Nephron progenitor cell (in vitro differentiated cells): ENCODE data around the gene ACOT7.
"Not testable (repeated sequence)": the region's sequence is repeated elsewhere in the genome, so short reads cannot be mapped to it uniquely, and the experiment has no call there.

Experiments
- DNase-seq: peaks from one replicate; pipeline ENCODE4 v3.0.0; 2021
- H3K27ac Mint-ChIP-seq: 2 replicates; pipeline ENCODE4 v1.8.0; 2021; ENCODE audit warnings: mild to moderate bottlenecking, moderate library complexity, mixed read lengths
- H3K27me3 Mint-ChIP-seq: 2 replicates; pipeline ENCODE4 v1.8.0; 2021; ENCODE audit warnings: mild to moderate bottlenecking, low read depth, mixed read lengths; ENCODE audit not compliant: poor library complexity
- H3K36me3 Mint-ChIP-seq: 2 replicates; pipeline ENCODE4 v1.8.0; 2021; ENCODE audit warnings: low read depth, mixed read lengths
- H3K4me1 Mint-ChIP-seq: 2 replicates; pipeline ENCODE4 v1.8.0; 2021; ENCODE audit warnings: mixed read lengths
- H3K4me3 Mint-ChIP-seq: 2 replicates; pipeline ENCODE4 v1.8.0; 2021; ENCODE audit warnings: mild to moderate bottlenecking, moderate library complexity, mixed read lengths
- H3K9me3 Mint-ChIP-seq: 2 replicates; pipeline ENCODE4 v1.8.0; 2021; ENCODE audit warnings: mild to moderate bottlenecking, moderate library complexity, mixed read lengths
- TF ChIP-seq, protein P1 (sequence below): fragments of 200-600 bp; sonication (generic); IDR thresholded peaks from 2 replicates; pipeline ENCODE4 v1.5.0; 2021; ENCODE audit warnings: antibody characterized with exemption

ACOT7 gene

DNA sequence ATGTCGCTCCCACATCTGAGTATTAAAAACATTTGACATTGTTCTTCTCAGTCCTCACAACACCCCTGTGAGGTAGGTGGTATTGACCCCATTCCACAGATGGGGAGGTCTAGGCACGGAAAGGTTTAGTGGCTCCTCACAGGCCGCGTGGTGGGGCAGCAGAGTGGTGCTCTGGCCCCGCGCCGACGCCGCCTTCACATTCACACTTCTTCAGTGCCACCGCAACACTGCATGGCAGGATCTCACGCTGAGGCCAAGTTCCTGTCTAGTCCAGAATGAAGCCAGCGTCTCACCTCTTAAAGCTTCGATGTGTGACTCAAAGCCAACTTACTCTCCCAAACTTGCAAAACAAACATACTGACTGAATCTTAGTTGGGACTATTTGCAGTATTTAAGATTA, 169.9 kb downstream of the ACOT7 start:
- TF ChIP-seq, protein P1, sequence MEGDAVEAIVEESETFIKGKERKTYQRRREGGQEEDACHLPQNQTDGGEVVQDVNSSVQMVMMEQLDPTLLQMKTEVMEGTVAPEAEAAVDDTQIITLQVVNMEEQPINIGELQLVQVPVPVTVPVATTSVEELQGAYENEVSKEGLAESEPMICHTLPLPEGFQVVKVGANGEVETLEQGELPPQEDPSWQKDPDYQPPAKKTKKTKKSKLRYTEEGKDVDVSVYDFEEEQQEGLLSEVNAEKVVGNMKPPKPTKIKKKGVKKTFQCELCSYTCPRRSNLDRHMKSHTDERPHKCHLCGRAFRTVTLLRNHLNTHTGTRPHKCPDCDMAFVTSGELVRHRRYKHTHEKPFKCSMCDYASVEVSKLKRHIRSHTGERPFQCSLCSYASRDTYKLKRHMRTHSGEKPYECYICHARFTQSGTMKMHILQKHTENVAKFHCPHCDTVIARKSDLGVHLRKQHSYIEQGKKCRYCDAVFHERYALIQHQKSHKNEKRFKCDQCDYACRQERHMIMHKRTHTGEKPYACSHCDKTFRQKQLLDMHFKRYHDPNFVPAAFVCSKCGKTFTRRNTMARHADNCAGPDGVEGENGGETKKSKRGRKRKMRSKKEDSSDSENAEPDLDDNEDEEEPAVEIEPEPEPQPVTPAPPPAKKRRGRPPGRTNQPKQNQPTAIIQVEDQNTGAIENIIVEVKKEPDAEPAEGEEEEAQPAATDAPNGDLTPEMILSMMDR, result no peak
- H3K27me3 Mint-ChIP-seq, result no peaks in the 10 kb centered on the region
- H3K27ac Mint-ChIP-seq, result no peak overlapping the region
- H3K4me1 Mint-ChIP-seq, result peaks cover 17% of the 10 kb centered on the region
- H3K4me3 Mint-ChIP-seq, result no peak overlapping the region
- H3K36me3 Mint-ChIP-seq, result peaks cover 56% of the 10 kb centered on the region
- H3K9me3 Mint-ChIP-seq, result no peaks in the 10 kb centered on the region
- DNase-seq, result no peak

DNA sequence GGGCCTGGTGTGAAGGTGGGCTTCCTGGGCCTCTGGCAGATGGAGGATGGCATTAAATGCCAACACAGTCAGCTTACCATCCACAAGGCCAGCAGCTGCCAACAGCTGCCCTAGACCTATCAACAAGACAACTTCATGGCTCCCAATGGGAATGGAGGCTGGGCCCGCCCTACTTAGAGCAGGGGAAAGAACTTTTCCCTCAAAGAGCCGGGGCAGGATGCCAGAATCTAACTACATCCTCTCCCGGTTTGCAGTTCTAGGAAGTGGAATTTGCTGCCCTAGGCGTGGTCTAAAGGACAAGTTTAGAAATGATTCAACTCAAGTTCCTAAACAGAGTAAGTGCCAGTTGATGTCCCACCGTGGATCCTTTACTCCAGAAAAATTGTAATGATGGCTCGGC, 170.9 kb downstream of the ACOT7 start:
- Mint-ChIP-seq H3K27ac (no peak overlapping the region), H3K27me3 (no peaks in the 10 kb centered on the region), H3K9me3 (no peaks in the 10 kb centered on the region), H3K36me3 (peaks cover 56% of the 10 kb centered on the region), H3K4me1 (peaks cover 19% of the 10 kb centered on the region), H3K4me3 (no peak overlapping the region)
- DNase-seq, result no peak
- TF ChIP-seq, protein P1, result no peak

- TF ChIP-seq, protein P1, result no peak
- DNase-seq, result no peak
- Mint-ChIP-seq H3K27me3 (no peaks in the 10 kb centered on the region), H3K36me3 (peaks cover 44% of the 10 kb centered on the region), H3K9me3 (no peaks in the 10 kb centered on the region), H3K27ac (peak overlapping the region; percentile 61), H3K4me1 (peaks cover 17% of the 10 kb centered on the region), H3K4me3 (no peak overlapping the region)
Measured at GRCh38 chr1:6221210-6221784, 172.3 kb downstream of the ACOT7 start.

- Mint-ChIP-seq H3K9me3 (peaks cover 5% of the 10 kb centered on the region), H3K27me3 (peaks cover 8% of the 10 kb centered on the region), H3K36me3 (peaks cover 39% of the 10 kb centered on the region), H3K4me3 (no peak overlapping the region), H3K4me1 (peaks cover 9% of the 10 kb centered on the region), H3K27ac (peak overlapping the region; percentile 48)
- TF ChIP-seq, protein P1, result no peak
- no peak for DNase-seq
Measured at GRCh38 chr1:6220236-6220635, 173.3 kb downstream of the ACOT7 start.

GRCh38 chr1:6219641-6220040, 173.9 kb downstream of the ACOT7 start:
- not testable (repeated sequence) for H3K9me3 Mint-ChIP-seq, H3K4me3 Mint-ChIP-seq, H3K4me1 Mint-ChIP-seq, DNase-seq, H3K27ac Mint-ChIP-seq
- peaks cover 36% of the 10 kb centered on the region for H3K36me3 Mint-ChIP-seq
- peaks cover 13% of the 10 kb centered on the region for H3K27me3 Mint-ChIP-seq

GRCh38 chr1:6218375-6219164, 175.0 kb downstream of the ACOT7 start:
- Mint-ChIP-seq H3K27ac (peak overlapping the region; percentile 46), H3K4me3 (no peak overlapping the region), H3K27me3 (peaks cover 13% of the 10 kb centered on the region), H3K36me3 (peaks cover 25% of the 10 kb centered on the region), H3K4me1 (peaks cover 14% of the 10 kb centered on the region), H3K9me3 (peaks cover 9% of the 10 kb centered on the region)
- TF ChIP-seq, protein P1, result no peak
- no peak for DNase-seq
